Measurements from ENCODE around the gene CACNG7. TPM values are rescaled to one million over a fixed set of nuclear protein-coding genes. Genes with fewer than 3 reads are reported as not detected.
A peak's percentile ranks its signal among the peaks of the same experiment; 100 is the strongest.

Gene CACNG7
- total RNA-seq, 2 experiments from 2014 or later = not detected

GRCh38 chr19:53896682-53897081 lies 12.4 kb upstream of the CACNG7 start:
- POLR2A ChIA-PET = no interaction called here
- no peaks in the 10 kb centered on the region for H3K9me3 Mint-ChIP-seq (ENCODE audit: insufficient read depth)
- H3K4me3 Mint-ChIP-seq = no peak overlapping the region
- ATAC-seq (no peak), DNase-seq (no peak)
- peaks cover 8% of the 10 kb centered on the region for H3K27me3 Mint-ChIP-seq (ENCODE audit: low read depth)
- H3K4me1 Mint-ChIP-seq (ENCODE audit: low read depth) = no peaks in the 10 kb centered on the region
- H3K36me3 Mint-ChIP-seq (ENCODE audit: low read depth) = no peaks in the 10 kb centered on the region
- no peak overlapping the region for H3K27ac Mint-ChIP-seq
- CTCF ChIA-PET = no interaction called here

- CTCF ChIA-PET = no interaction called here
- DNase-seq = no peak
- Mint-ChIP-seq H3K9me3 (ENCODE audit: insufficient read depth) (no peaks in the 10 kb centered on the region), H3K36me3 (ENCODE audit: low read depth) (no peaks in the 10 kb centered on the region), H3K4me3 (no peak overlapping the region), H3K4me1 (ENCODE audit: low read depth) (no peaks in the 10 kb centered on the region), H3K27me3 (ENCODE audit: low read depth) (peaks cover 5% of the 10 kb centered on the region), H3K27ac (no peak overlapping the region)
- no peak for ATAC-seq
- POLR2A ChIA-PET = no interaction called here
These were observed 11.6 kb upstream of the CACNG7 start for GRCh38 chr19:53897459-53897858.

- ChIA-PET CTCF (no interaction called here), POLR2A (no interaction called here)
- peaks cover 5% of the 10 kb centered on the region for H3K27me3 Mint-ChIP-seq (ENCODE audit: low read depth)
- H3K9me3 Mint-ChIP-seq (ENCODE audit: insufficient read depth) = no peaks in the 10 kb centered on the region
- H3K27ac Mint-ChIP-seq = no peak overlapping the region
- H3K4me3 Mint-ChIP-seq = no peak overlapping the region
- DNase-seq (no peak), ATAC-seq (no peak)
- no peaks in the 10 kb centered on the region for H3K36me3 Mint-ChIP-seq (ENCODE audit: low read depth)
- H3K4me1 Mint-ChIP-seq (ENCODE audit: low read depth) = no peaks in the 10 kb centered on the region
These were observed 10.9 kb upstream of the CACNG7 start for GRCh38 chr19:53898166-53898565.

GRCh38 chr19:53898636-53899341 lies 10.3 kb upstream of the CACNG7 start:
- Mint-ChIP-seq H3K27ac (no peak overlapping the region), H3K27me3 (ENCODE audit: low read depth) (peaks cover 5% of the 10 kb centered on the region), H3K36me3 (ENCODE audit: low read depth) (no peaks in the 10 kb centered on the region), H3K9me3 (ENCODE audit: insufficient read depth) (no peaks in the 10 kb centered on the region), H3K4me1 (ENCODE audit: low read depth) (no peaks in the 10 kb centered on the region), H3K4me3 (no peak overlapping the region)
- POLR2A ChIA-PET = no interaction called here
- CTCF ChIA-PET = no interaction called here
- DNase-seq = peak; percentile 28
- ATAC-seq = peak; percentile 45

GRCh38 chr19:53900191-53900860 lies 8.8 kb upstream of the CACNG7 start:
- CTCF ChIA-PET = no interaction called here
- Mint-ChIP-seq H3K4me3 (no peak overlapping the region), H3K9me3 (ENCODE audit: insufficient read depth) (no peaks in the 10 kb centered on the region), H3K27ac (no peak overlapping the region), H3K36me3 (ENCODE audit: low read depth) (no peaks in the 10 kb centered on the region), H3K27me3 (ENCODE audit: low read depth) (peaks cover 11% of the 10 kb centered on the region), H3K4me1 (ENCODE audit: low read depth) (no peaks in the 10 kb centered on the region)
- no peak for DNase-seq
- POLR2A ChIA-PET = no interaction called here
- ATAC-seq = no peak

- CTCF ChIA-PET = no interaction called here
- Mint-ChIP-seq H3K36me3 (ENCODE audit: low read depth) (no peaks in the 10 kb centered on the region), H3K4me3 (no peak overlapping the region), H3K27ac (no peak overlapping the region), H3K9me3 (ENCODE audit: insufficient read depth) (no peaks in the 10 kb centered on the region), H3K27me3 (ENCODE audit: low read depth) (peaks cover 31% of the 10 kb centered on the region), H3K4me1 (ENCODE audit: low read depth) (peaks cover 10% of the 10 kb centered on the region)
- DNase-seq (peak; percentile 68), ATAC-seq (peak; percentile 14)
- POLR2A ChIA-PET = no interaction called here
These were observed 5.9 kb upstream of the CACNG7 start for GRCh38 chr19:53903055-53903680.

GRCh38 chr19:53904909-53905308 lies 4.2 kb upstream of the CACNG7 start:
- Mint-ChIP-seq H3K9me3 (ENCODE audit: insufficient read depth) (no peaks in the 10 kb centered on the region), H3K4me1 (ENCODE audit: low read depth) (peaks cover 13% of the 10 kb centered on the region), H3K36me3 (ENCODE audit: low read depth) (no peaks in the 10 kb centered on the region), H3K27me3 (ENCODE audit: low read depth) (peaks cover 41% of the 10 kb centered on the region), H3K27ac (no peak overlapping the region), H3K4me3 (no peak overlapping the region)
- DNase-seq (no peak), ATAC-seq (peak; percentile 29)
- ChIA-PET CTCF (interaction anchor here (1.1 kb wide), 1 partner anchor 112 kb away, joined by 3 read pairs; no protein-coding TSS in a partner anchor), POLR2A (no interaction called here)

GRCh38 chr19:53905787-53906186 lies 3.3 kb upstream of the CACNG7 start:
- peaks cover 13% of the 10 kb centered on the region for H3K4me1 Mint-ChIP-seq (ENCODE audit: low read depth)
- peaks cover 50% of the 10 kb centered on the region for H3K27me3 Mint-ChIP-seq (ENCODE audit: low read depth)
- CTCF ChIA-PET = interaction anchor here (0.6 kb wide), 1 partner anchor 118 kb away, joined by 4 read pairs; no protein-coding TSS in a partner anchor
- no peaks in the 10 kb centered on the region for H3K9me3 Mint-ChIP-seq (ENCODE audit: insufficient read depth)
- no peak overlapping the region for H3K4me3 Mint-ChIP-seq
- ATAC-seq (no peak), DNase-seq (no peak)
- no peaks in the 10 kb centered on the region for H3K36me3 Mint-ChIP-seq (ENCODE audit: low read depth)
- POLR2A ChIA-PET = no interaction called here
- no peak overlapping the region for H3K27ac Mint-ChIP-seq

- CTCF ChIA-PET = interaction anchor here (0.6 kb wide), 1 partner anchor 117 kb away, joined by 4 read pairs; no protein-coding TSS in a partner anchor
These were observed 2.6 kb upstream of the CACNG7 start for GRCh38 chr19:53906211-53907192.

GRCh38 chr19:53907193-53907581 lies 1.9 kb upstream of the CACNG7 start:
- no peak for DNase-seq
- Mint-ChIP-seq H3K27ac (no peak overlapping the region), H3K4me3 (no peak overlapping the region), H3K27me3 (ENCODE audit: low read depth) (peaks cover 56% of the 10 kb centered on the region), H3K36me3 (ENCODE audit: low read depth) (no peaks in the 10 kb centered on the region), H3K4me1 (ENCODE audit: low read depth) (peaks cover 13% of the 10 kb centered on the region), H3K9me3 (ENCODE audit: insufficient read depth) (no peaks in the 10 kb centered on the region)
- ATAC-seq = no peak
- ChIA-PET POLR2A (no interaction called here), CTCF (no interaction called here)

More at GRCh38 chr19:53906211-53907192, 2.6 kb upstream of the CACNG7 start:
- ATAC-seq (peak; percentile 69), DNase-seq (peak; percentile 75)
- no peak overlapping the region for H3K4me3 Mint-ChIP-seq
- H3K27me3 Mint-ChIP-seq (ENCODE audit: low read depth) = peaks cover 54% of the 10 kb centered on the region
- no peak overlapping the region for H3K27ac Mint-ChIP-seq
- H3K36me3 Mint-ChIP-seq (ENCODE audit: low read depth) = no peaks in the 10 kb centered on the region
- POLR2A ChIA-PET = no interaction called here
- H3K4me1 Mint-ChIP-seq (ENCODE audit: low read depth) = peaks cover 13% of the 10 kb centered on the region
- no peaks in the 10 kb centered on the region for H3K9me3 Mint-ChIP-seq (ENCODE audit: insufficient read depth)

GRCh38 chr19:53907690-53908089 lies 1.4 kb upstream of the CACNG7 start:
- Mint-ChIP-seq H3K27me3 (ENCODE audit: low read depth) (peaks cover 56% of the 10 kb centered on the region), H3K4me1 (ENCODE audit: low read depth) (peaks cover 13% of the 10 kb centered on the region), H3K9me3 (ENCODE audit: insufficient read depth) (no peaks in the 10 kb centered on the region), H3K36me3 (ENCODE audit: low read depth) (no peaks in the 10 kb centered on the region), H3K27ac (no peak overlapping the region), H3K4me3 (no peak overlapping the region)
- no peak for DNase-seq
- CTCF ChIA-PET = no interaction called here
- POLR2A ChIA-PET = no interaction called here
- ATAC-seq = no peak

Measured in activated CD8-positive, alpha-beta T cell treated with anti-CD3 and anti-CD28 coated beads, Interleukin-2, amount 10 ng/mL, durations not matched to agents 7 days and 5 days (primary cell).